Middle frontal gyrus (tissue), 1 donor: ENCODE results near the gene ITK.
"Not testable (repeated sequence)": the region's sequence is repeated elsewhere in the genome, so short reads cannot be mapped to it uniquely, and the experiment has no call there.

Experiments
- DNase-seq: peaks from one replicate; pipeline ENCODE4 v3.0.0-alpha.2; 2015; ENCODE audit warnings: low spot score; ENCODE audit errors: extremely low spot score

Gene ITK

GRCh38 chr5:157210652-157211051 lies 30.0 kb downstream of the ITK start:
- not testable (repeated sequence) for DNase-seq

- no peak for DNase-seq
Observed at GRCh38 chr5:157212307-157212706, 31.7 kb downstream of the ITK start.

GRCh38 chr5:157213527-157214243 lies 33.0 kb downstream of the ITK start:
- no peak for DNase-seq

- DNase-seq, result no peak
Observed at GRCh38 chr5:157214415-157214814, 33.8 kb downstream of the ITK start.

- no peak for DNase-seq
Observed at GRCh38 chr5:157214861-157215513, 34.3 kb downstream of the ITK start.

- DNase-seq, result no peak
Observed at GRCh38 chr5:157215514-157216167, 35.0 kb downstream of the ITK start.

GRCh38 chr5:157216391-157217142 lies 35.9 kb downstream of the ITK start:
- no peak for DNase-seq

GRCh38 chr5:157217289-157218024 lies 36.8 kb downstream of the ITK start:
- DNase-seq, result no peak

GRCh38 chr5:157219491-157220271 lies 39.0 kb downstream of the ITK start:
- no peak for DNase-seq

- no peak for DNase-seq
Observed at GRCh38 chr5:157221959-157222358, 41.3 kb downstream of the ITK start.

GRCh38 chr5:157222506-157223230 lies 42.0 kb downstream of the ITK start:
- DNase-seq, result no peak

- DNase-seq, result no peak
Observed at GRCh38 chr5:157225469-157226422, 45.1 kb downstream of the ITK start.

- no peak for DNase-seq
Observed at GRCh38 chr5:157230610-157231009, 50.0 kb downstream of the ITK start.

GRCh38 chr5:157232706-157233105 lies 52.1 kb downstream of the ITK start:
- DNase-seq, result no peak

GRCh38 chr5:157233515-157233914 lies 52.9 kb downstream of the ITK start:
- no peak for DNase-seq

GRCh38 chr5:157236423-157236822 lies 55.8 kb downstream of the ITK start:
- DNase-seq, result no peak

- no peak for DNase-seq
Observed at GRCh38 chr5:157241483-157241882, 60.8 kb downstream of the ITK start.

- not testable (repeated sequence) for DNase-seq
Observed at GRCh38 chr5:157244704-157245103, 64.1 kb downstream of the ITK start.

GRCh38 chr5:157245476-157245875 lies 64.8 kb downstream of the ITK start:
- DNase-seq, result no peak
